NAMALWA (cell line): Measurements from ENCODE around the gene PTPRG.
A peak's percentile ranks its signal among the peaks of the same experiment; 100 is the strongest.

Experiments used
- DNase-seq: peaks from one replicate; pipeline ENCODE4 v3.0.0-alpha.2; 2015; ENCODE audit warnings: low spot score

PTPRG gene

GRCh38 chr3:62238431-62238830, 677.1 kb downstream of the PTPRG start:
- peak; percentile 17 for DNase-seq

- DNase-seq: no peak
Observed at GRCh38 chr3:62241279-62241678, 679.9 kb downstream of the PTPRG start.

- DNase-seq: no peak
Observed at GRCh38 chr3:62242831-62243509, 681.6 kb downstream of the PTPRG start.

- no peak for DNase-seq
Observed at GRCh38 chr3:62246094-62246493, 684.7 kb downstream of the PTPRG start.

GRCh38 chr3:62246985-62247384, 685.6 kb downstream of the PTPRG start:
- DNase-seq: no peak

GRCh38 chr3:62248734-62249483, 687.5 kb downstream of the PTPRG start:
- no peak for DNase-seq

- DNase-seq: no peak
Observed at GRCh38 chr3:62249484-62249776, 688.1 kb downstream of the PTPRG start.

- DNase-seq: no peak
Observed at GRCh38 chr3:62249855-62250543, 688.6 kb downstream of the PTPRG start.

- no peak for DNase-seq
Observed at GRCh38 chr3:62252438-62253157, 691.2 kb downstream of the PTPRG start.

GRCh38 chr3:62253971-62254370, 692.6 kb downstream of the PTPRG start:
- no peak for DNase-seq

GRCh38 chr3:62255758-62256157, 694.4 kb downstream of the PTPRG start:
- DNase-seq: no peak

- DNase-seq: no peak
Observed at GRCh38 chr3:62259924-62260323, 698.6 kb downstream of the PTPRG start.

- no peak for DNase-seq
Observed at GRCh38 chr3:62260655-62261054, 699.3 kb downstream of the PTPRG start.

- no peak for DNase-seq
Observed at GRCh38 chr3:62261121-62261520, 699.8 kb downstream of the PTPRG start.

GRCh38 chr3:62261736-62262135, 700.4 kb downstream of the PTPRG start:
- no peak for DNase-seq

- DNase-seq: no peak
Observed at GRCh38 chr3:62265528-62265927, 704.2 kb downstream of the PTPRG start.

GRCh38 chr3:62266668-62267283, 705.4 kb downstream of the PTPRG start:
- no peak for DNase-seq

GRCh38 chr3:62276658-62277180, 715.3 kb downstream of the PTPRG start:
- DNase-seq: no peak

GRCh38 chr3:62277450-62277849, 716.1 kb downstream of the PTPRG start:
- no peak for DNase-seq

- DNase-seq: no peak
Observed at GRCh38 chr3:62277986-62278385, 716.6 kb downstream of the PTPRG start.

GRCh38 chr3:62281726-62282125, 720.4 kb downstream of the PTPRG start:
- DNase-seq: no peak

GRCh38 chr3:62284442-62284841, 723.1 kb downstream of the PTPRG start:
- no peak for DNase-seq
